DMS53 treated with DMSO at 0.1 percent for 48 hours (cell line): Measurements from ENCODE around the gene FOCAD.
"Not testable (repeated sequence)": the region's sequence is repeated elsewhere in the genome, so short reads cannot be mapped to it uniquely, and the experiment has no call there.

Experiments used
- DNase-seq: peaks from one replicate; lab custom pipeline; 2025; ENCODE audit not compliant: unreplicated experiment; lab: John Stamatoyannopoulos, UW

FOCAD gene, protein sequence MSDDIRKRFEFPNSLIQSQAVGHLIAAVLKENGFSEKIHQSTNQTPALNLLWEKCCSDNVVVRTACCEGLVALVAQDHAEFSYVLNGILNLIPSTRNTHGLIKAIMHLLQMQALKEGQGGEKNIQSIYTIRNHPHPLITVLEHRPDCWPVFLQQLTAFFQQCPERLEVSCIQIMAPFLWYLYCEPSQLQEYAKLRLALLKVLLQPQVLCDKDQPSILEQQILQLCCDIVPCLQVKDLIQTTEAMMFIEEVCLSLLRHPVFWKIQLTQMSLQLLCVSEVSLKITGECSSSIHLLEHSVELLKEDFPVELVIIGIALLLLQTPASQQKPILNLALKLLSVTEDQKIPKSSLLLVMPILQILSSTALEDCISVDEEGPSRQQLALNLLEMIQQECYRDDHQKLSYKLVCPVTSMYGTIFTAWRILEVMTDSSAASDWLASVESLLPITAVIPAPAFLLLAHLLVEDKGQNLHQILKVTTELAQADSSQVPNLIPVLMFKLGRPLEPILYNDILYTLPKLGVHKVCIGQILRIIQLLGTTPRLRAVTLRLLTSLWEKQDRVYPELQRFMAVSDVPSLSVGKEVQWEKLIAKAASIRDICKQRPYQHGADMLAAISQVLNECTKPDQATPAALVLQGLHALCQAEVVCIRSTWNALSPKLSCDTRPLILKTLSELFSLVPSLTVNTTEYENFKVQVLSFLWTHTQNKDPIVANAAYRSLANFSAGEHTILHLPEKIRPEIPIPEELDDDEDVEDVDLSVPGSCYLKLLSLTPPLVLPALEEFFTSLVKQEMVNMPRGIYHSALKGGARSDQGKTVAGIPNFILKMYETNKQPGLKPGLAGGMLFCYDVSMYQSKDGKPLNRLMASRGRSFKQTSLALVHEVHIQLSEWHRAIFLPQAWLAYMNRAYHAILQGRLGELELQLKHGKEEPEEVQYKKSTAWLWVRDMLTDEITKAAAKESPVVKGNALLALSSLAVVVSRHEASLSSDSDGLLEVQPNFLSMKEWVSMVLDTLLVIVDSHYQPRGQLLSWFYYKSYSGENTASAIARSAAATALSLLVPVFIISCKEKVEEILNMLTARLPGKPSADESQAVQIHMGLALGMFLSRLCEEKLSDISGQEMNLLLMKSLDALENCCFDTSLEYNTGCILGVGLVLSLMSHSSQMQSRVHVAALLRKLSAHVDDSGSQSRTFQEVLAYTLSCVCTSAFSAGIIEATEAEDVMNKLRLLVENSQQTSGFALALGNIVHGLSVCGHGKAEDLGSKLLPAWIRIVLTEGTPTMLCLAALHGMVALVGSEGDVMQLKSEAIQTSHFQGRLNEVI (N-terminal part only)

GRCh38 chr9:20684035-20684874, at the start of gene FOCAD:
Gene FOCAD (plus strand): TSS chr9:20684259. CDS start chr9:20715354, 31,095 bp downstream.
- peak; percentile 77 for DNase-seq

DNA sequence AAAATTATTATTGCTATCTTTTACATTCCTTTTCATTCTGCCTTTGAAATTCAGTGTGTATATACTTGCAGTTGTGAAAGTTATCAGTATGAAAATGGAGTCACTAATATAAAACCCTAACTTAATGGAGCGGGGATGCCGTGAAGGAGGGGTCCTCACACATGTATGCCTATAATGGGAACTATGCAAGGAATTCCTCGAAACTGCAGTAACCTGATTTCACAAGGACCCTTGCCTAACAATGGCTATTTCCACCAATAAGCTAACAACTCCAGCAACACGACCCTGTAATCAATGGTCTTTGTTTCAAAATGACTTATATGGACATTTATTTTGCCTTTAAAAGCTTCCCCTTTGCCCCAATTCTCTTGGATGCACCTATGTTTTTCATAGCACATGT, 49.2 kb upstream of the FOCAD start:
- DNase-seq = no peak

GRCh38 chr9:20636888-20637440, 47.1 kb upstream of the FOCAD start:
- DNase-seq = no peak

DNA sequence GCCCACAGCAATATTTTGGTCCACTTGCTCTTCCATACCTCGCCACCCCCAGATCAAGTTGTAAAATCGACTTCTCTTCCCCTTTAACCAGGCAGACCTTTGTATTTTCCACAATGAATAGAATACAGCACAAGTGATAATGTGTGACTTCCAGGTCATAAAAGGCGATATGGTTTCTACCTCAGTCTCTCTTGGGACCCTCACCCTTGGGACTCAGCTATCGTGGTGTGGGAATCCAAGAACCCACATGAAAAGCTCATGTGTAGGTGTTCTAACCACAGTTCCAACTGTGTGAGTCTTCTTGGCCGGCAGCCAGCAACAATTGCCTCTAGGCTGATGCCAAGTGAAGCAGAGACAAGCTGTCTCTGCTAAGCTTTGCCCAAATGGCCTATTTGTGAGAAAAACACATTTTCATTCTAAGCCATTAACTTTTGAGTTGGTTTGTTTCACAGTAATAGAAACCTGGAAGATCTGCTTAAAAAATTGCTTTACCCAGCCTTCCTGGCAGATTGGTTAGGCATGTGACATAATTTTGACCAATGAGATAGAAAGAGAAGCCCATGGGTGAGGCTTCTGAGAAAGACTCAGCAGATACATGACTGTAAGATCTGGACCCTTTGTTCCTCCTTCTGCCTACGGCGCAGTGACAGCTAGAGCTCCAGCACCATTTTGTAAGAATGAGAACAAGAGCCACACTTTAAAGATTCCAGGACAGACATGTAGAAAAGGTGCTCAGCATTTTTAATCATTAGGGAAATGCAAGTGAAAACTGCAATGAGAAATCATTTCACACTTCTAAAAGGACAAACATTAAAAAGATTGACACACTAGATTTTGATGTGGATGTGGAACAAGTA, 43.5 kb upstream of the FOCAD start:
- no peak for DNase-seq

GRCh38 chr9:20642045-20642444, 42.0 kb upstream of the FOCAD start:
- no peak for DNase-seq

DNA sequence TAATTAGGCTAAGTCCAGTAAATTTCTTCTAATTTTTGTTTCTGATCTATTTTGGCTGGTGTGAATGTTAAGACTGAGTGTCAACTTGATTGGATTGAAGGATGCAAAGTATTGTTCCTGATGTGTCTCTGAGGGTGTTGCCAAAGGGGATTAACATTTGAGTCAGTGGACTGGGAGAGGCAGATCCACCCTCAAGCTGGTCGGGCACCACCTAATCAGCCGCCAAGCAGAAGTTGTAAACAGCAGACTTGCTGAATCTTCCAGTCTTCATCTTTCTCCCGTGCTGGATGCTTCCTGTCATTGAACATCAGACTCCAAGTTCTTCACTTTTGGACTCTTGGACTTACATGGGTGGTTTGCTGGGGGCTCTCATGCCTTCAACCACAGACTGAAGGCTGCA, 40.4 kb upstream of the FOCAD start:
- no peak for DNase-seq

DNA sequence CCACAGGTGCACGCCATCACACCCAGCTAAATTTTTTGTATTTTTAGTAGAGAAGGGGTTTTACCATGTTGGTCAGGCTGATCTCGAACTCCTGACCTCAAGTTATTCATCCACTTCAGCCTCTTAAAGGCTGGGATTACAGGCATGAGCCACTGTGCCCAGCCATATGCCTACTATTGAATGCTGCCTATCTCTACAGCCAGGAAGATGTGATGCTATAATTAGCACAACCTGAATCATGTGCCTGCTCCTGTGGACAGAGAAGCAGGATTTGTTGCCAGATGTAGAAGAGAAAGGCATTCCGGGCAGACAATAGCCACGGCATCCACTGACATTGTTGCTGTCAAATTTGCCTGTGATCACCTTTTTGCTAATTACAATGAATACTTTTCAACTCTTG, 37.4 kb upstream of the FOCAD start:
- DNase-seq = no peak

DNA sequence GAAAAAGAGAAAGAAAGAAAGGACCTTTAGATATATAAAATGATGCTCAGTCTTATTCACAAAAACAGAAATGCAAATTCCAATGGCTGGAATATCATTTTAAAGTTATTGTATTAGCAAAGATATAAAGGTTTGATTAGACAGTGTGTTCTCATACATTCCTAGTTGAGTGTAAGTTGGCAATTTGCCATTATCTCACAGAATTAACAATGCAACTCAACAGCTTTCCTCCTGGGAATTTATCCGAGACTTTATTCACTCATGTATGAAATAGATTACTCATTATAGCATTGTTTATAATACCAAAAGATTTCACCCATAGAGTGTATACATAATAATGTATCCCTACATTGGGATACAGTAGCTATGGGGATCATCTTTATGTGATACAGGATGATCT, 34.7 kb upstream of the FOCAD start:
- no peak for DNase-seq

GRCh38 chr9:20650313-20650712, 33.7 kb upstream of the FOCAD start:
- no peak for DNase-seq

DNA sequence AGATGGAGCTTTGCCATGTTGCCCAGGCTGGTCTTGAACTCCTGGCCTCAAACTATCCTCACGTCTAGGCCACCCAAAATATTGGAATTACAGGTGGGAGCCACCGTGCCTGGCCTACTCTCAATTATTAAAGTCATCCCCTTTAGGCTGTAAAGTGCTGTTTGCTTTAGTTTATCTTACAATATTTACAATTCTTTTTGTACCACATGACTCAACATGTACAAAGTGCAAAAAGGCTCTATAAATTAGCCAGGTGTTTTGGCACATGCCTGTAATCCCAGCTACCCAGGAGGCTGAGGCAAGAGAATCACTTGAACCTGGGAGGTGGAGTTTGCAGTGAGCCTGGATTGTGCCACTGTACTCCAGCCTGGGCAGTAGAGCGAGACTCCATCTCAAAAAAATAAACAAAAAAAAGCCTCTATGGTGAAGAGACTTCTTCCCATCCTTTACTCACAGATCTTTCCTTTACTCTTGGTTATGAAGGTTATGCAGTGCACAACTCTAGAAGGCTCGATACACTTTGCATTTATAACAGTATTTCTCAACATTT, 33.2 kb upstream of the FOCAD start:
- no peak for DNase-seq

DNA sequence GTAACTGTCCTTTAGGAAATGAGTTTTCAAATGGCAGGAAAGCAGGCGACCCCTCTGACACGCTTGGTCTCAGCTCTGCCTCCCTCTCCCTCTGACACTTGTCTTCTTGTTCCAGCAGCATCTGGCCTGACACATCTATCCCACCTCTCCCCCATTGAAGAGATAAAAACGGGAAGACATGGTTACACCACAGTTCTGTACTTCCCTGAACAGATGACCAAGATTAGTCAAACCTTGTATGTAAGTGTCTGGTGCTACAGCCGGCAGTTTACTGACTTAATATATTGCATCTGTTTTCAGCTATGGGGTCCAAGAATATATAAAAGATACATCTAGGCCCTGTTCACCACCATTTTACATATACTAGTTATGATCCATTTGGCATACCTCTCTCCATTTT, 32.1 kb upstream of the FOCAD start:
- DNase-seq = no peak

DNA sequence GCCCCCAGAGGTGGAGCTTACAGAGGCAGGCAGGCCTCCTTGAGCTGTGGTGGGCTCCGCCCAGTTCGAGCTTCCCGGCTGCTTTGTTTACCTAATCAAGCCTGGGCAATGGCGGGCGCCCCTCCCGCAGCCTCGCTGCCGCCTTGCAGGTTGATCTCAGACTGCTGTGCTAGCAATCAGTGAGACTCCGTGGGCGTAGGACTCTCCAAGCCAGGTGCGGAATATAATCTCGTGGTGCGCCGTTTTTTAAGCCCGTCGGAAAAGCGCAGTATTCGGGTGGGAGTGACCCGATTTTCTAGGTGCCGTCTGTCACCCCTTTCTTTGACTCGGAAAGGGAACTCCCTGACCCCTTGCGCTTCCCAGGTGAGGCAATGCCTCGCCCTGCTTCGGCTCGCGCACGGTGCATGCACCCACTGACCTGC, 25.8 kb upstream of the FOCAD start:
- DNase-seq = not testable (repeated sequence)

- no peak for DNase-seq
These were observed 25.2 kb upstream of the FOCAD start for GRCh38 chr9:20658677-20659473.

- DNase-seq = no peak
These were observed 24.5 kb upstream of the FOCAD start for GRCh38 chr9:20659474-20659967.

DNA sequence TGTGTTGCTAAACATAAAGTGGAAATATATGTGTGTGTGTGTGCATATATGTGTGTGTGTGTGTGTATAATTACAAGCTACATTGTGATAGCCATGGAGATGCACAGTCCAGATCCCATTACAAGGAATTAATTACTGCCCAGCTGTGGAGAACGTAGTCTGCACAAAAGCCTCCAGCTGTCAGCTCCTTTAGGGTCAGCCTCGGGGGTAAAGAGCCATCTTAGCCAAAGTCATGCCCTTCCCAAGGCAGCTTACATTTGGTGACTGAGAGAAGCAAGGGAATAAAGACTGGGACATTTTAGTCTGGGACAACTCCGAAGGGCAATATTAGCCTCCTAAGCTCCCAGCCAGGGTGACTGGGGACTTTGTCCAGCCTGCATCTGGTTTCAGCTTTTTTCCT, 21.9 kb upstream of the FOCAD start:
- no peak for DNase-seq

- no peak for DNase-seq
These were observed 20.9 kb upstream of the FOCAD start for GRCh38 chr9:20663133-20663532.

DNA sequence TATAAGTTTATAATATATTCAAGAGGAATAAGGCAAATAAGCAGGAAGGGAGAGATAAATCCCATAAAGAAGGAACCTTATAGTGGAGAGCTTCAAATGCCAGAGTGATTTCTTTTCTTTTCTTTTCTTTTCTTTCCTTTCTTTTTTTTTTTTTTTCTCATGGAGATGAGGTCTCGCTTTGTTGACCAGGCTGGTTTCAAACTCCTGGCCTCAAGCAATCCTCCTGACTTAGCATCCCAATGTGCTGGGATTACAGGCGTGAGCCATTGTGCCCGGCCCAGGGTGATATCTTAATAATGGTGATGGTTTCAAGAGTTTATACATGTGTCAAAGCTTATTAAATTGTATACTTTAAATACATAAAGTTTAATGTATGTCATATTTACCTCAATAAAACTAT, 19.6 kb upstream of the FOCAD start:
- DNase-seq = no peak

DNA sequence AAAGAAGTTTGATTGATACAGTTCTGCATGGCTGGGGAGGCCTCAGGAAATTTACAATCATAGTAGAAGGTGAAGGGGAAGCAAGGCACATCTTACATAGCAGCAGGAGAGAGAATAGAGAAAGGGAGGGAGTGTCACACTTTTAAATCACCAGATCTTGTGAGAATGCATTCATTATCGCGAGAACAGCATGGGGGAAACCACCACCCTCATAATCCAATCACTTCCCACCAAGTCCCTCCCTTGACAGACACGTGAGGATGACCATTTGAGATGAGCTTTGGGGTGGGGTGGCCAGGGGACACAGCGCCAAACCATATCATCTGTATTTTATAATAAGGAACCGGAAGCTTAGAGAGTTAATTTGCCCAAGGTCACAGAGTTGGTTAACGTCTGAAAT, 13.7 kb upstream of the FOCAD start:
- no peak for DNase-seq
